Right ventricle myocardium superior (tissue), 1 donor: ENCODE data around the gene SPG11. TPM values are rescaled to one million over a fixed set of nuclear protein-coding genes. Genes with fewer than 3 reads are reported as not detected.
A peak's percentile ranks its signal among the peaks of the same experiment; 100 is the strongest.
"Not testable (repeated sequence)": the region's sequence is repeated elsewhere in the genome, so short reads cannot be mapped to it uniquely, and the experiment has no call there.

Experiments used
- ATAC-seq: fragments of 200-7000 bp; cut with Tn5 transposase; one replicate; pipeline ENCODE4 v1.9.1; 2020; ENCODE audit warnings: mild to moderate bottlenecking; ENCODE audit not compliant: poor library complexity
- DNase-seq: peaks from one replicate; pipeline ENCODE4 v3.0.0-alpha.2; 2020
- intact Hi-C: fragments of 100-400 bp; cut with DNase I; formaldehyde crosslinking; loops from one replicate; pipeline ENCODE4 v1.11.2; 2022
- total RNA-seq: library from RNA; stranded (reverse); fragmentation: NEBNext Ultra II Directional; extraction: Animal tissue kit (Norgen Biotek cat#: 25700); gene quantifications from one replicate; pipeline ENCODE4 v1.2.1, GENCODE V29; 2021
- donor health status: DM: no; HTN: yes; CAD: no; lungs with severe emphysema.

Gene SPG11
- total RNA-seq, 1 donor from 2014 or later, result 43.8 TPM

- ATAC-seq, result no peak
- DNase-seq, result no peak
- intact Hi-C loops, result no loop called here
Observed at GRCh38 chr15:44541282-44541958, 122.0 kb downstream of the SPG11 start.

- no peak for ATAC-seq
- DNase-seq, result no peak
- intact Hi-C loops, result no loop called here
Observed at GRCh38 chr15:44537735-44538240, 125.7 kb downstream of the SPG11 start.

- DNase-seq (peak; percentile 97), ATAC-seq (peak; percentile 95)
- intact Hi-C loops, result no loop called here
Observed at GRCh38 chr15:44536962-44537734, 126.3 kb downstream of the SPG11 start, which contains the start of gene EIF3J. TSS of gene EIF3J (plus strand) at chr15:44537147. CDS start at chr15:44537195, 48 bp downstream.

- ATAC-seq, result peak; percentile 87
- DNase-seq, result peak; percentile 92
- intact Hi-C loops, result no loop called here
Observed at GRCh38 chr15:44536302-44536961, 127.0 kb downstream of the SPG11 start.

- no peak for DNase-seq
Observed at GRCh38 chr15:44535523-44536301, 127.8 kb downstream of the SPG11 start.

GRCh38 chr15:44535092-44535491 is 128.4 kb downstream of the SPG11 start:
- ATAC-seq, result no peak
- no peak for DNase-seq
- intact Hi-C loops, result no loop called here

More at GRCh38 chr15:44535523-44536301, 127.8 kb downstream of the SPG11 start:
- no peak for ATAC-seq
- intact Hi-C loops, result no loop called here

- intact Hi-C loops, result no loop called here
- ATAC-seq (no peak), DNase-seq (no peak)
Observed at GRCh38 chr15:44532689-44533088, 130.8 kb downstream of the SPG11 start.

GRCh38 chr15:44532275-44532674 is 131.2 kb downstream of the SPG11 start:
- intact Hi-C loops, ATAC-seq, DNase-seq: not testable (repeated sequence)

GRCh38 chr15:44530653-44531052 is 132.8 kb downstream of the SPG11 start:
- intact Hi-C loops, result no loop called here
- DNase-seq, result no peak
- ATAC-seq, result no peak

- DNase-seq (no peak), ATAC-seq (no peak)
- intact Hi-C loops, result no loop called here
Observed at GRCh38 chr15:44529864-44530604, 133.4 kb downstream of the SPG11 start.

GRCh38 chr15:44527241-44527640 is 136.2 kb downstream of the SPG11 start:
- DNase-seq, result no peak
- ATAC-seq, result no peak
- intact Hi-C loops, result no loop called here

GRCh38 chr15:44525018-44525417 is 138.4 kb downstream of the SPG11 start:
- intact Hi-C loops, result no loop called here
- no peak for ATAC-seq
- DNase-seq, result no peak

GRCh38 chr15:44519537-44519936 is 143.9 kb downstream of the SPG11 start:
- no peak for DNase-seq
- intact Hi-C loops, result no loop called here
- no peak for ATAC-seq

GRCh38 chr15:44516436-44516835 is 147.0 kb downstream of the SPG11 start:
- ATAC-seq (no peak), DNase-seq (no peak)
- intact Hi-C loops, result no loop called here
